ENCODE results near the gene KCNJ4.

Gene KCNJ4

GRCh38 chr22:38452373-38453065 is 2.5 kb downstream of the KCNJ4 start:
- no peak for DNase-seq

- DNase-seq = no peak
Observed at GRCh38 chr22:38451864-38452263, 3.1 kb downstream of the KCNJ4 start.

DNA sequence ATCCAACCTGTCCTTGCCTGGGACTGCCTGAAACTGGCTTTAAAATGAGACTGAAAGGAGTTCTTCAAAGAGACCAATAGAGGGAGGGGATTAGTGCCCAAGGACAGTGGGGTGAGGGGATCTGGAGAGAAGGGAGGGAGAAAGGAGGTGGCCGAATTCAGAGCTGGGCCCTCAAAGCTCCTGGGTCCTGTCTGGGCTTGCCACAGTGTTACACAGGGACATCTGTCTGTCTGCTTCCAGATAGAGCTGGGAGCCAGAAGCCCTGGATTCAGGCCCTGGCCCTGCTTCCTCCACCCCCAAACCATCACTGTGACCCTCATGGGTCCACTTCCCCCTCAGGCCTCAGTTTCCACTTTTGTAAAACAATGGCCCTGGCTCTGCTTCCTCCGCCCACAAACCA is 3.6 kb downstream of the KCNJ4 start:
- DNase-seq = no peak

DNA sequence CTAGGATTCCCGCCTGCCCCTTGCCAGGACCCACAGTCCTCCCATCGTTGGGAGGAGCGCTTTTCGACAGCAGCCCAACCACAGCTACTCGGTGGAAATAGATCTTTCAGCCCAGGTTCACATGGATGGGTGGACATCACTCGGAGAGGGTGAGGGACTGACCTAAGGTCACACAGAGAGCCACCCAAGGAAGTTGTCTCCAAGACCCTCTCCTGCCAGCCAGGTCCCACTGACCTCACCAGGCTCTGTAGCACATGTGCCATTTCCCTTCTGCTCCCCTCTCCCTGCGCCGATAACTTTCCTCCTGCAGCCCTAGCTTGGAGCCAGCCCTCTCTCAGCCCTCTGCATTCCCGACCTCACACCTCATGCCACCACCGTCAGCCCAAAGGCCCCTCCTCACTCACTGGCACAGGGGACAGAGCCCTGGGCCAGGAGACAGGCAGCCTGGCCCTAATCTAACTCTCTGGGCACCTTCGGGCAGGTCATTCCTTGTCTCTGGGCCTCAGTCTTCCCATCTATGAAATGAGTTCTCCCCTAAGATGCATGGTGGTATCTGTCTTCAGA is 4.7 kb downstream of the KCNJ4 start:
- DNase-seq = no peak

DNA sequence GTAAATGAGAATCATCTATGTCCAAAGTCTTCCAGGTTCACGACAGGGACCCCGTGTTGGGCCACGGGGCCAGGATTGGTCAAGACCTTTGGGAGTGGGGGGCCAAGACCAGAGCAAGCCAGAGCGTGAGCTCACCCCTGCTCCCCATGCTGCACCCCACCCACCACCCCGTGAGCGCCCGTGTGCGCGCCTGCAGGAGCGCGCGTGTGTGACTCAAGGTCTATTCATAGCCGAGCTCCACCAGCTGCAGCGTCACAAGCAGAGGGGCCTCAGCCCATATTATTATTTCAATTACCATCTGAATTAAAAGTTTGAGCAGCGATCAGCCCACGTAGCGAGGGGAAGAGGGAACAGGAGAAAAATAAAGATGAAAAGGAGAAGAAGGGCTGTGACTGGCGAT is 5.2 kb downstream of the KCNJ4 start:
- no peak for DNase-seq

- DNase-seq = no peak
Observed at GRCh38 chr22:38448945-38449745, 5.9 kb downstream of the KCNJ4 start.

DNA sequence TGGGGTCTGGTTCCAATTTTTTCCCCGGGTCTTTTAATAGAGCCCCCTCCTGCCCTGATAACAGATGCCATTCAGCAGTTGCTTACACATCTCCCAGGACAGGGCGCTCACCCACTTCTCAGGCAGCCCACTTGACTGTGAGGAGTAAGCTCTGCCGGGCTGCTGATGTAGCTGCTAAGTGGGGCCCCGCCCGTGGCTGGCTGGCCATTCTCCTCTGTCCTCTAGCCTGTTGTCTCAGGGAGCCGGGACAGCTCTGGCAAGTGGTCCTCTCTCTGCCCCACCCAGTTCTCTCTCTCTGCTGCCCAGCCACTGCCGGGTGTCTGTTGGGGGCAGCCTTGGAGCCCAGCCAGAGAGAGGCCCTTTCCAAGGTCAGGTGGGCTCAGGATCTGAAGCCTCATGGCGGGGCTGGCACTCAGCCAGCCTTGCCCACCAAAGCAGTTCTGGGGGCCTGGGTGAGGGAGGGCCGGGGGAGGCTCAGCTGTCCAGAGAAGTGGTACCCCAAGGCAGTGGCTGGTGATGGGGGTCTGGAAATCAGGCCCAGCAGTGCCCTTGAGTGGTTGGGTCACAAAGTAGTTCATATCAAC is 8.9 kb downstream of the KCNJ4 start:
- no peak for DNase-seq

DNA sequence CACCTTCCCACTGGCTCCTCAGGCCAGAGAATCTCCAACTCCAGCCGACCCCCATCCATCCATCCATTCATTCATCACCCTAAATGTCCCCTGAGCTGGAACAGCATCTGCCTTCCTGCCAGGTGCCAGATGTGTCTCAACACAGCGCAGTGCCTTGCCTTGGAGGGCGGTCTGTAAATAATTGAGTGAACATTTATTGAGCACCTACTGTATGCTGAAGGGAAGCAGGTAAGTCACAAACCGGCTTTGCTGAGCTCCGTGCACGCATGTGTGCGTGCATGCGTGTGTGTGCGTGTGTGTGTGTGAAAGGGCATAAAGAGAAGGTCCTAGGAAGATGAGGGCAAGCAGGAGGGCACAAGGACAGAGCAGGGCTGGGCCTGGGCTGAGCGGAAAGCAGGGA is 10.2 kb downstream of the KCNJ4 start:
- no peak for DNase-seq

DNA sequence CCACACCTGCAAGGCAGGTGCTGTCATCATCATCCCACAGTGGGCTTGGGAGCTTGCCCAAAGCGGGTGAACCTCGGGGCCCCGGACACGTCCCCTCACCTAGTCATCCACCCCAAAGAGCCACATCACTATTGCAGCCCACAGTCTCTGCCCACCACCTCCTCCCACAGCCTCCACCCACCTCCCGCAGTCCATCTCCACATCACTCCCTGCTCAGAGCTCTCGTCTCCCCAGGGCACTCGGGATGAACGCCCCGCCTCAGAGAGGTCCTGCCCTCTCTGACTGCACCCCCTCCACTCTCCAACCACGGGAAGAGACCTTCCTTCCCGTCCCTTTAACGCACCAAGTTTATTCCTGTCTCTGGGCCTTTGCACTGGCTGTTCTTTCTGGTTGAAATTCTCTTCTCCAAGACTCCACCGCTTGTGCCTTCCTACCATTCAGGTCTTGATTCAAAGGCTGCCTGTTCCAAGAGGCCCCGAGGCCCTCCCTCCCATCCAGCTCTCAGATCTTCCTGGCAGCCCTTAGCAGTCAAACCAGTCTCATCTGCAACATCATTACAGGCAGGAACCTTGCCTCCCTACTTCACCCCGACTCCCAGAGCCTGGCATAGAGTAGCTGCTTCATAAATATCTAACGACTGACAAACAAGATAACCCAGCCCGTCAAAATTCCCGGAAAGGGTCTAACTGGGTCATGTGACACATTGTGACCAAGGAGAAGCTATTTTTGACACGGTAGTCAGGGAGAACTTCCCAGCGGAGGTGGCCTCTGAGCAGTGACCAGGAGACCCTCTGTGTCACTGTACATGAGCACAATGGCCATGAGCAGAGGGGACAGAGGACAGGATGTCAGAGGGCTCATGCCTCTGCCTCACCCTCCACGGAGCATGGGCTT is 11.1 kb downstream of the KCNJ4 start:
- no peak for DNase-seq

DNA sequence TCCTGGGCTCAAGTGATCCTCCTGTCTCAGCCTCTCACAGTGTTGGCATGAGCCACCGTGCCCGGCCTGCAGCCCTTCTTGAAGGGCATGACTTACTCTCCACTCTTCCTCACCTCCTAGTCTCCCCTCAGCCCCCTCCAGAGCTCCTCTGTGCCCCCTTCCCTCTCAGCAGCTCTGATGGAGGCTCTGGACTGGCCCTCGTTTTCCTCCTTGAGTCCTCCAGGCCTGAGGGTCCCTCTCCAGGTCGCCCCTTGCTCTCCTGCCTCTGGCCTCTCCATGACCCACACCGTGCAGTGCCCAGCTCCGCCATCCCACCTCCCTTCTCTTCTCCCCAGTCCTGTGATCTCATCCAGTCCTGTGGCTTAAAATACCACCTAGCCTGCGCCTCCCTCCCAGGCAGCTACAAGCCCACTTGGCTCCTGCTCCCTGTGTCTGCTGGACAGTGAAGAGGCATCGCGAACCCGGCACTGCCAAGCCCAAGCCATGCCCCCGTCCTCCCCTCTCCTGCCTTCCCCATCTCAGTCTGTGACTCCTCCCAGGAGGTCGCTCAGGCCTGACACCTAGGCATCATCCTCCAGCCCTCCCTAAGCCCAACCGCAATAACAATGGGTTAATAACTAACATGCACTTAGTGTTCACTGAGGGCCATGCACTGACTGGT is 11.9 kb downstream of the KCNJ4 start:
- no peak for DNase-seq

- DNase-seq = no peak
Observed at GRCh38 chr22:38441620-38442287, 13.2 kb downstream of the KCNJ4 start.

- DNase-seq = no peak
Observed at GRCh38 chr22:38440747-38441350, 14.2 kb downstream of the KCNJ4 start.

- no peak for DNase-seq
Observed at GRCh38 chr22:38437416-38437815, 17.6 kb downstream of the KCNJ4 start.

- DNase-seq = no peak
Observed at GRCh38 chr22:38436629-38437395, 18.2 kb downstream of the KCNJ4 start.

- DNase-seq = no peak
Observed at GRCh38 chr22:38435965-38436364, 19.0 kb downstream of the KCNJ4 start.

DNA sequence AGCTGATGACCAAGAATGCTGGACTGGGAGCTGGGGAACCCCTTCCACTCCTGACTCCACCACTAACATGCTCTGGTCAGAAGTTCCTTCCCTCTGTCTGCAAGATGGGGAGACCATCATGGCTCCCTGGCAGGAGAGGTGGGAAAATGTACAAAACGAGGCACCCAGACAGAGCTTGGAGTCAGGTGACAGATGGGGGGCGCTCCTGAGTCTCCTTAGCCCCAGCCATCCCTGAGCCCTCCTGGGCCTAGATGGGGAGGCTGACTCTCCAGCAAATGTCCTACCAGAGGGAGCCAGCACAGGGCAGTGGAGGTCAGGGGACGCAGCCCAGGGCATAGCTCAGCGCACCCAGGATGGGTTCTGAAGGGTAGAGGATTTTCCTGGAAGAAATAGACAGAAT is 20.0 kb downstream of the KCNJ4 start:
- DNase-seq = no peak

- DNase-seq = no peak
Observed at GRCh38 chr22:38433871-38434270, 21.1 kb downstream of the KCNJ4 start.

- no peak for DNase-seq
Observed at GRCh38 chr22:38432264-38432663, 22.7 kb downstream of the KCNJ4 start.

GRCh38 chr22:38431266-38432010 is 23.6 kb downstream of the KCNJ4 start:
- no peak for DNase-seq
